ENCODE measurements around the gene ATP2C1. TPM values are rescaled to one million over a fixed set of nuclear protein-coding genes. Genes with fewer than 3 reads are reported as not detected.

The ATP2C1 gene
- total and polyA plus RNA-seq, 2 experiments from 2014 or later: 28.1 to 75.7 TPM

DNA sequence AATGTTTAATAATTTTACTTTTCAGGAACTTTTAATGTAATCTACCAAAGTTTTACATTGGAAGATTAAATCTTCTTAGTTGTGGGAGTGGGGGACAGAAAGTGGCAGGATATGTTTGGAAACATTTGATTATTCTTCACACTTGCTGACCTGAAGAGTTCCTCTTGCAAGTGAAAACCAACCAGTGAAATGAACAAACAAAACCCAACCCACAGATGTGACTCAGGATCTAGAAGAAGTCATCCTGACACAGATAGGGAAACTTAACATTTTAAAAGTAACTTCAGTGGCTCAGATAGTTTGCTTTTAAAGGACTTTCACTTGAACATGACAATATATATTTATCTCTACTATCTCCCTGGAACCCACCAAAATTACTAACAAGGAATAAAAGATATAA is 77.3 kb downstream of the ATP2C1 start:
- H3K4me1 ChIP-seq (ENCODE audit: insufficient read depth): peaks cover 4% of the 10 kb centered on the region
- Mint-ChIP-seq H3K27me3 (ENCODE audit: insufficient read depth, low read depth, poor library complexity) (no peaks in the 10 kb centered on the region), H3K36me3 (ENCODE audit: low read depth) (peaks cover 34% of the 10 kb centered on the region), H3K4me3 (no peak overlapping the region), H3K27ac (no peak overlapping the region), H3K4me1 (peaks cover 25% of the 10 kb centered on the region), H3K9me3 (no peaks in the 10 kb centered on the region)
- no peaks in the 10 kb centered on the region for H3K79me2 ChIP-seq (replicated peaks; ENCODE audit: insufficient read depth)
- no peaks in the 10 kb centered on the region for H3K36me3 ChIP-seq (ENCODE audit: insufficient read depth)
- no peak overlapping the region for H3K4me3 ChIP-seq
- TF ChIP-seq ZNF331 (CRISPR knock-in tag; IDR thresholded peaks at IDR 0.05; ENCODE audit: low read depth): no peak
- TF ChIP-seq, protein P1, sequence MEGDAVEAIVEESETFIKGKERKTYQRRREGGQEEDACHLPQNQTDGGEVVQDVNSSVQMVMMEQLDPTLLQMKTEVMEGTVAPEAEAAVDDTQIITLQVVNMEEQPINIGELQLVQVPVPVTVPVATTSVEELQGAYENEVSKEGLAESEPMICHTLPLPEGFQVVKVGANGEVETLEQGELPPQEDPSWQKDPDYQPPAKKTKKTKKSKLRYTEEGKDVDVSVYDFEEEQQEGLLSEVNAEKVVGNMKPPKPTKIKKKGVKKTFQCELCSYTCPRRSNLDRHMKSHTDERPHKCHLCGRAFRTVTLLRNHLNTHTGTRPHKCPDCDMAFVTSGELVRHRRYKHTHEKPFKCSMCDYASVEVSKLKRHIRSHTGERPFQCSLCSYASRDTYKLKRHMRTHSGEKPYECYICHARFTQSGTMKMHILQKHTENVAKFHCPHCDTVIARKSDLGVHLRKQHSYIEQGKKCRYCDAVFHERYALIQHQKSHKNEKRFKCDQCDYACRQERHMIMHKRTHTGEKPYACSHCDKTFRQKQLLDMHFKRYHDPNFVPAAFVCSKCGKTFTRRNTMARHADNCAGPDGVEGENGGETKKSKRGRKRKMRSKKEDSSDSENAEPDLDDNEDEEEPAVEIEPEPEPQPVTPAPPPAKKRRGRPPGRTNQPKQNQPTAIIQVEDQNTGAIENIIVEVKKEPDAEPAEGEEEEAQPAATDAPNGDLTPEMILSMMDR (conservative IDR thresholded peaks at IDR 0.05; ENCODE audit: low read depth in 2 of 2): no peak
- TF ChIP-seq CREB1 (CRISPR knock-in tag; IDR thresholded peaks at IDR 0.05; ENCODE audit: low read depth): no peak
- TF ChIP-seq JUNB (IDR thresholded peaks at IDR 0.05; ENCODE audit: unreplicated experiment): no peak
- no peak for TF ChIP-seq ZNF114 (CRISPR knock-in tag; IDR thresholded peaks at IDR 0.05)
- TF ChIP-seq REST (IDR thresholded peaks at IDR 0.05; ENCODE audit: unreplicated experiment): no peak
- no peak for TF ChIP-seq POLR2AphosphoS5 (IDR thresholded peaks at IDR 0.05; ENCODE audit: low read depth)
- TF ChIP-seq ZNF462 (CRISPR knock-in tag; IDR thresholded peaks at IDR 0.05): no peak
- no peak for TF ChIP-seq EZH2 (IDR thresholded peaks at IDR 0.05; ENCODE audit: low read depth, unreplicated experiment)
- no peak for TF ChIP-seq NANOG (IDR thresholded peaks at IDR 0.05; ENCODE audit: borderline replicate concordance)
- TF ChIP-seq EZH2phosphoT487 (IDR thresholded peaks at IDR 0.05; ENCODE audit: unreplicated experiment): no peak
- TF ChIP-seq, protein P2, sequence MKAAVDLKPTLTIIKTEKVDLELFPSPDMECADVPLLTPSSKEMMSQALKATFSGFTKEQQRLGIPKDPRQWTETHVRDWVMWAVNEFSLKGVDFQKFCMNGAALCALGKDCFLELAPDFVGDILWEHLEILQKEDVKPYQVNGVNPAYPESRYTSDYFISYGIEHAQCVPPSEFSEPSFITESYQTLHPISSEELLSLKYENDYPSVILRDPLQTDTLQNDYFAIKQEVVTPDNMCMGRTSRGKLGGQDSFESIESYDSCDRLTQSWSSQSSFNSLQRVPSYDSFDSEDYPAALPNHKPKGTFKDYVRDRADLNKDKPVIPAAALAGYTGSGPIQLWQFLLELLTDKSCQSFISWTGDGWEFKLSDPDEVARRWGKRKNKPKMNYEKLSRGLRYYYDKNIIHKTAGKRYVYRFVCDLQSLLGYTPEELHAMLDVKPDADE (IDR thresholded peaks at IDR 0.05): no peak
- TF ChIP-seq STAT1 (IDR thresholded peaks at IDR 0.05; ENCODE audit: unreplicated experiment): no peak
- no peaks in the 10 kb centered on the region for H3F3A ChIP-seq (replicated peaks; ENCODE audit: low read depth)
- ATAC-seq: no peak
- 0 out of 2 replicates have a peak, but pooled peaks cover 3% of the 10 kb centered on the region for H4K20me1 ChIP-seq (replicated peaks; ENCODE audit: insufficient read depth)
- no peak overlapping the region for H3K4me2 ChIP-seq
- DNase-seq (ENCODE audit: low spot score): no peak
- H3K27ac ChIP-seq (ENCODE audit: low read depth): no peak overlapping the region
- H2AFZ ChIP-seq: no peak overlapping the region
- H3K9me2 ChIP-seq (ENCODE audit: insufficient read depth): no peaks in the 10 kb centered on the region
- no peaks in the 10 kb centered on the region for H3K27me3 ChIP-seq (ENCODE audit: insufficient read depth)

Data from GM23338 (cell line).